GM19452 (cell line): Measurements from ENCODE around the gene CRHR2.

Experiments used
- ATAC-seq: cut with Tn5 transposase; IDR thresholded peaks from one replicate; pipeline ENCODE4 v1.9.1; 2021; ENCODE audit not compliant: unreplicated experiment

Gene CRHR2

DNA sequence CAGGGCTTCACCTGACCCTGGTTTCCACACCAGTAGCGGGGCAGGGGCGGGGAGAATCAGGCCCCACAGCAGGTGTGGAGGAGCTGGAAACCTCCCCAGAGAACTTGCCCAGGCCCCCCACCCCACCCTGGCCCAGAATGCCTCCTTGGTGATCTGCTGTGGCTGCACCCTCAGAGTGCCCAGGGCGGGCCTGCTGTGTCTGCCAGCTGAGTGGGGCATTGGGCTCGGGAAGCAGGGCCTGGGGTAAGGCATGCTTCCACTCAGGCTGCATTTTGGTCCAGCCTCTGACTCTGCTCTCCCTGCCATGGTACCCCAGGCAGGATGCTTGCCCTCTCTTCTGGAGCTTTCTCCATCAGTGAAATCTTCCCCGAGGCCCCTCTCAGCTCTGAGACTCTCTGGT, 1.1 kb upstream of the CRHR2 start:
- no peak for ATAC-seq

DNA sequence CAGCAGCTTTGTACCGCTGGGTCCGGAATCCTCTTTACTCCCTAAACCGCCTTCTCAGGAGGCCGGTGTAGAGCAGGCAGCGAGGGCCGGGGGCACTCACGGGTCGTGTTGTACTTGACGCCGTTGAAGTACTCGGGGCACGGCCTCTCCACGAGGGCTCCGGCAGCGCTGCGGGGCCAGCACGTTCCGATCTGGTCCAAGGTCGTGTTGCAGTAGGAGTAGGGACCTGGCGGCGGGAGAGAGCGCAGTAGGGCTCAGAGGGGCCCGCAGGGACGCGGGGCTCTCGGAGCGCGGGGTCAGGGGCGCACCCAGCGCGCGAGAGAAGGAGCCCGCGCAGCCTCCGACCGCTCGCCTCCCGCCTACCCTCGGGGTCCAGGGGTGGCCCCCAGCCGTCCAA, 443 bp downstream of the CRHR2 start:
- ATAC-seq = no peak

DNA sequence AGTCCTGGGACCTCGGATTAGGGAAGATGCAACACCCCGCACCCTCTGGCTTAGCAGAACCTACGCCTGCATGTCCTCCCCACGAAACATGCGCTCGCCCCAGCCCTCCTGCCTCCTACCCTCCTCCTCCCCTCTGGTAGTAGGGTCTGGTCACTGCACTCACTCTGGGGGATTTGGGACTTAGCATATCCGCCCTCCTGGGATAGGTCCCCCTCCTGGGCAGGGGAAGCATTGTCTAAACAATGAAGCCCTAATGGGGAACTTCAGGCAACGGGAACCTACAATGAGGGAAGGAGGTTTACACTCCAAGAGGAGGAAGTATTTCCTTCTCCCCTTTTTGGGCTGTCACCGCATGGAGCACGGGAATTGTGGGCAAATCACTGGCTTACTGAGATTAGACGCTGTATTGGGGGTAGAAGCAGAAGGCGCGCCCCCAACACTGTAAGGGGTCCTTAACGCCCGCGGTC, 892 bp downstream of the CRHR2 start:
- no peak for ATAC-seq

DNA sequence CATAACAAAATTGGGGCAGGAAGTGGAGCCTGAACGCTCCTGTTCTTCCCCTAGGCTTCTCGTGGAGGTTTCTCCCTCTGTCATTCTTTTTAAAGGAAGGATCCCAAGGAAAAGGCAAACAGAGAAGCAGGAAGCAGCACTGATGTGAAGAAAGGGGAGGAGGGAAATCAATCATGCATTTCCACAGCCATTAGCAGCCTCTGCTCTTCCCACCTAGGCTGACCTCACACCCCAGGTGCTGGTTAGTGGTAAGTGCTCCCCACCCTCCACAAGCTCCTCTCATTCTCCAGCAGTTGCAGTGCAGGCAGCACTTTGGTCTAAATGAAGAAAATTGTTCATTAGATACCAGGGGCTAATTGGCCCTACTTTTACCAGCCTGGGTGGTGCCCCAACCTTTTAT, 2.6 kb downstream of the CRHR2 start:
- ATAC-seq = no peak

DNA sequence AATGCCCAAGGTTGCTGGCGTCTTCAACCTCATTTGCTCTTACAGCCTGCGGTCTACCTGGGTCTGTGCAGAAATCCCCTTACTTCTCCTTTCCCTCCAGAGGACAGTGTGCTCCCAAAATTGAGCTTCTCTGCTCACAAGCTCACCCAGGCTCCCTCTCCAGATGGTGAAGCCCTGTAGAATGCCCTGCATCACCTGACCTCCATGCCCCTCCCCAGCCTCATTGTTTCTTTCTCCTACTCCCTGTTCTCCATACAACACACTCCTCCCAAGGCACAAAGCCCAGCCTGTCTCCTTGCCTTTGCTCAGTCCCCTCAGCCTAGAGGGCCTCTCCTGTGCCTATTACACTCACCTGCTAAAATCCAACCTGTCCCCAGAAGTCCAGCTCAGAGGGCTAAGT, 3.5 kb downstream of the CRHR2 start:
- no peak for ATAC-seq

DNA sequence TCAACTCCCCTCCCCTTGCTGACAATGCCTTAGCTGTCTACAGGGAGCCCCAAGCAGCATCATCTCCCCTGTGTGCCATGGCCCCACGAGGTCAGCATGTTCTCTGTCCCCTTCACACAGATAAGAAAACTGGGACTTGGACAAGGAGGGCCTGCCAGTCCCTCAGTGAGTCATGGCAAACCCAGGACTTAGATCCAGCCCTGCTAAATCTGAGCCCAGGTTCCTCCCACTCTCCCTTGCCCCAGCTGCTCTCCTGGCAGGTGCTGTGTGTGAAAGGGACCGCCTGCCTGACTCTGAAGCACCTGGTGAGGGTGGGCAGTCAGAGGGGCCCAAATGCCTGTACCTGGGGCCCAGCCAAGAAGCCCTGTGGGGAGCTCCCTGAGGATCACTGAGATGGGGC, 7.4 kb downstream of the CRHR2 start:
- ATAC-seq = no peak

DNA sequence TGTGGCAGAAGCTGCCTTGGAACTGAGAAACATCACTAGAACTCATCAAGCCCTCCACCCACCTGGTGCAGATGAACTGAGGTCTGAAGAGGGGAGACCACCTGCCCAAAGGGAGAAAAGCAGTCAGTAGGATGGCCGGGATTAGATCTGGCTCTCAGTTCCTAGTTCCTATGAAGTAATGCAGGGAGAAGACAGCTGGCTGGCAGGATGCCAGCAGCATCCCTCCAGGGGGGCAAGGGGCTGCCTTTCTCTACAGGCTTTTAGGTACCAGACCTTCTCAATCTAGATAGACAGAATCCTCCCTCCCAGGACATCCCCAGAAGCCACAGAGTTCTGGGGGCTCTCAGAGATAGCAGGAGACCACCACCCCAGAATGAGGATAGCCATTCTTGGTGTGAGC, 7.8 kb downstream of the CRHR2 start:
- ATAC-seq = no peak

DNA sequence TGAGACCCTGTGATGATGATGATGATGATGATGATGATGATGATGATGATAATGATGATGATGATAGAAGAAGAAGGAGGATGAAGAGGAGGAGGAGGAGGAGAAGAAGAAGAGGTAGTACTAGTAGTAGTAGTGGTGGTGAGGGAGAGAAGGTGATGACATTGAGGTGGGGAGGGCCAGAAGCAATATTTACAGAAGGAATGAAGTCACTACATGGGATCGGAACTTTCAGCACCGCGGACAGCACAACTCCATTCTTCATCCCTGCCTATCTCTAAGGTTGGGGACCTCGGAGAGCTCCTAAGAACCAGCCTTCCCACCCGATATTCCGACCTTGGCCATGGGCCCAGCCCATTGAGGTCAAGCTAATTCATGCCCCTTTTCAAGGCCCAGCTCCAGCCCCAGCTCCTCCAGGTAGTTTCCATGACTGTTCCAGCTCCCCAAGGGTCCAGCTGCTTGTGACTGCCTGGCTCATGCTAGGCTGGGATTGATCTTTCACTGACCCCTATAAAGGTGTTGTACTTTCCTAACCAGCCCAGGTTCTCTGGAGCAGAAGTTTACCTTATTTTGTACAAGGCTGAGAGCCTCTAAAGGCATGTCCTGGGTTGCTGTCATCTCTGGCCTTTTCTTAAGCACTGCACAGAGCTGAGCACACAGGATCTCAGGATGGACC, 10.3 kb downstream of the CRHR2 start:
- no peak for ATAC-seq

DNA sequence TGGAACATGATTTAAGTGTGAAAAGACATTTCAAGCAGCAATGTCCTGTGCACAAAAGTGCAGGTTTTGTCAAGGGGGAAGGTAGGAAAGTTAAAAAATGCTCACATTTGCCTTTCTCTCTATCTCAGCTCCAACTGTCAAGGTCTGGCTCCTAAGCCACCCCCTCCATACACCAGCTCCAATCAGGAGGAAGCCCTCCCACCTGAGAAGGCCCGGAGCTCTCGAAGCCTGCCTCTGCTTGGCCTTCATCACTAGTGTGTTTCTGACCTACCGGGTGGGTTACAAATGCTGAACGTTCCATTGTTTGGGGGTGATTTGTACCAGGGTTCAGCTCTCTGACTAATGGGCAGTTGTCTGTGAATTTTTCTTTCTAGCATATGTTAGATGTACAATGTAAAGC, 14.2 kb downstream of the CRHR2 start:
- no peak for ATAC-seq

DNA sequence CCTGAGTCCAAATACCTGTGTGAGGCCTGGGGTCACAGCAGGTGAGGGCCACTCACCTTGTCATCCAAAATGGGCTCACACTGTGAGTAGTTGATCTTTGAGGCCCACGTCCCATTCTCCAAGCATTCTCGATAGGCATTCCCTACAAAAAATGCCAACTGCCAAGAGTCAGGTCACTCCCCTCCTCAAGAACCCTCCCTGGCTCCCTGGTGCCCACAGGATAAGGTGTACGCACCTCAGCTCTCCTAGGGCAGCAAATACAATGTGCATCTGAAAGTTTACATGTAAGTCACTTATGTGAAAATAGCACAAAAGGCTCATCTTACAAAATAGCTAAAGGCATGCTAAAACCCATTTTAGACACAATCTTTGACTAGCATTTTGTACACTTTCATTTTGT, 15.1 kb downstream of the CRHR2 start:
- ATAC-seq = no peak

DNA sequence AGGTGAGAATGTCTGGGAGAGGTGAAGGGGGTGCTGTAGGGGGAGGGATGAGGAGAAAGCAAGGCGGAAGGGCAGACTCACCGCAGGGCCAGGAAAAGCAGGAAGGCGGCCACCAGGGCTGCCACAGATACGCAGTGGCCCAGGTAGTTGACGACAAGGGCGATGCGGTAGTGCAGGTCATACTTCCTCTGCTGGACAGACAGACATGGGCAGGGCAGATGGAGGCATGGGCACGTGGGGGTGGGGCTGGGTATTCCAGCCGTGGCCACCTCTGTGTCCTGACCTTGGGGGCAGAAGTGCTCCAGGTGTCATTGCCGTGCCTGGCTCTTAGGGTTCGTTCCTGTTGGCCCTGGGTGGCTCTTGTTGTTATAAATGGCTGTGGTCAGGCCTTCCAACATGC, 16.8 kb downstream of the CRHR2 start:
- no peak for ATAC-seq

DNA sequence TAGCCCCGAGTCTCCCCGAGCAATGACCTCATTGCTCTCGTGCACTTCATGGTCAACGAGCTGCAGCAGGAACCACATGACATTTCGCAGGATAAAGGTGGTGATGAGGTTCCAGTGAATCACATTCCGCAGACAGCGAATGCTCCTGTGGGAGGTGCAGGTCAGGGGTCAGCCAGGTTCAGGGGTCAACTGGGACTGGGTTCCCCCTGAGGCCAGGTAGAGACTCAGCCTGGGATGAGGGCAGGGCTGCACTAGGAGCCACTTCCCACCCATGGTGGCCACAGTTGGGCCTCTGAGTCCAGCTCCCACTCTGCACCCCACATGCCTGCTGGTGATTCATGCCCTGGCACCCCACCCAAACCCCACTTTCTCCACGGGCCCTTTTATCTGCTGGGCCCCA, 17.2 kb downstream of the CRHR2 start:
- no peak for ATAC-seq

DNA sequence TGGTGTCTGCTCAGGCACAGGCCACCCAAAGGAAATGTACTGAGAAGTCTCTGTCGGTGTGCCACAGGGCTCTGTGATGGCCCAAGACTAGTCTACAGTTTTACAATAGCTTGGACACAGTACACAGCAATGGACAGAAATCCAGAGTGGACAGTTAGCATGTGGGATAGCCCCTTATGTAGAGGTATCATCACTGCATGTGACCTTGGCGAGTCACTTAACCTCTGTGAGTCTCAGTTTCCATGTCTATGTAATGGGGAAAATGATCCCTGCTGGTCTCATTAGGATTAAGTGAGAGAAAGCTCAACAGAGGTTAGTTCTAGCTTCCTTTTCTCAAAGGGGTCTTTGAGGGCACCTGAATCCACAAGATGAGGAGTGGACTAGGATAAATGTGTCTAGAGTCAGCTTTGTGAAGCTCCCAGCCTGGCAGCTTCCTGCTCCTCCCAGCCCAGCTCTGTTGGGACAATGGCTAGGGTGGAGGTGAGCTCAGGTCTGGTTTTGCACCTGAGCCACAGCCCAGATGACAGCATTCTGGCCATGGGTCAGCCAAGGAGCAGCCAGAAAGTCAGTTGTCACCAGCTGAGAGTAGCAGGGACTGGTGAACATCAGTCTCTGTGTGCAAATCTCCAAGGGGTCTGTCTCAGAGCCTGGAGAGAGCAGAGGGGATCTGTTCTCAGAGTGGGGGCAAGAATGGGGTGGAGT, 17.9 kb downstream of the CRHR2 start:
- ATAC-seq = no peak

DNA sequence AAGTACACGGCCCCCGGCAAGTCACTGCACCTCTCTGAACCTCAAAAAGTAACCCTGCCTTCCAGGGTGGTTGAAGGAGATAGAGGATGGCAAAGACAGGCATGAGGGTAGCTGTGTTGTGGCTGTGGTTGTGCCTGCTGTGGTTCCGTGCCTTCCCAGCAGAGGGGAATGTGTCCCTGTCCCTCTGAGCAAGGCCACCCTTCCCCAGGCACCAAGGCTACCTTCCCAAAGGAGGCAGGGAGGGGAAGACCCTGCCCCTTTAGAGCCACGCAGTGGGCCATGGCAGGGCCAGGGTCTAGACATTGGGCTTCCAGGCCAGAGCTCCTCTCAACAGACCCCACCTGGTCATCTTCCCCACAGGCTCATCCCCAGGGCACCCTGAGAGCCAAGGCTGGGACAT, 18.8 kb downstream of the CRHR2 start:
- no peak for ATAC-seq

DNA sequence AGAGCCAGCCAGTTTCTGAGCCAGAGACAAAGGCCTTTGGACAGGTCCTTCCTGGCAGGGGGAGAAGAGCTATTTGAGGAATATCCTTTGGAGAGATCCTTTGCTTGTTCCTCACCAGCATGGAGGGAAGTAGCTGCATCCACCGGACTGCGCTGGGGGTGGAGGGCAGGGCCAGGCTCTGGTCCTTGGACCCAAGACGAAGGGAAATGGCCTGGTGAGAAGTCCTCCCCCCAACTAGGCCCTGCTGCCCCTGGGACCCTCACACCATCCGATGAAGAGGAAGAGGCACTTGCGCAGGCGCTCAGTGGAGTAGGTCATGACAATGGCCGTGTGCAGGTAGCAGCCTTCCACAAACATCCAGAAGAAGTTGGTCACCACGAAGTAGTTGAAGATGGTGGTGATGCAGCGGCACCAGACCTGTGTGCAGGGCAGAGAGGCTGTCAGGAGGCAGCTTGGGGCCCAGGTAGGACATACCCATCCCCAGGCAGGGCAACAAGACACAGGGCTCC, 19.8 kb downstream of the CRHR2 start:
- ATAC-seq = no peak

DNA sequence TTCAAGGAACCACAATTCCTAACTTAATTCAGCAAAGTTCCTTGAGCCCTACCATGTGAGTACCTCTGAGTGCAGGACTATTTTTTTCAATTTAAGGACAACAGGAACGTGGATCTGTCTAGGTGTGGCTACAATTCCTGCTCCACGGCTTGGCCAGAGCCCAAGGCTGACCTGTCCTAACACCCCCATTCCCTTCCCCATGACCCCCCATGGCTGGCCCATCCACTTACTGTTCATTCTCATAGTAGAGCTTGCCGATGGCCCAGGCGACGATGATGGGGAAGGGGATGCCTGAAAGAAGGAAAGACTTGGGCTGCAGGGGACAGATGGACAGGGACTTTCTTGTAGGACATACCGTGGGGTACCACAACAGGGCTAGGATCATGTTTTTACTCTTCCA, 20.3 kb downstream of the CRHR2 start:
- no peak for ATAC-seq

DNA sequence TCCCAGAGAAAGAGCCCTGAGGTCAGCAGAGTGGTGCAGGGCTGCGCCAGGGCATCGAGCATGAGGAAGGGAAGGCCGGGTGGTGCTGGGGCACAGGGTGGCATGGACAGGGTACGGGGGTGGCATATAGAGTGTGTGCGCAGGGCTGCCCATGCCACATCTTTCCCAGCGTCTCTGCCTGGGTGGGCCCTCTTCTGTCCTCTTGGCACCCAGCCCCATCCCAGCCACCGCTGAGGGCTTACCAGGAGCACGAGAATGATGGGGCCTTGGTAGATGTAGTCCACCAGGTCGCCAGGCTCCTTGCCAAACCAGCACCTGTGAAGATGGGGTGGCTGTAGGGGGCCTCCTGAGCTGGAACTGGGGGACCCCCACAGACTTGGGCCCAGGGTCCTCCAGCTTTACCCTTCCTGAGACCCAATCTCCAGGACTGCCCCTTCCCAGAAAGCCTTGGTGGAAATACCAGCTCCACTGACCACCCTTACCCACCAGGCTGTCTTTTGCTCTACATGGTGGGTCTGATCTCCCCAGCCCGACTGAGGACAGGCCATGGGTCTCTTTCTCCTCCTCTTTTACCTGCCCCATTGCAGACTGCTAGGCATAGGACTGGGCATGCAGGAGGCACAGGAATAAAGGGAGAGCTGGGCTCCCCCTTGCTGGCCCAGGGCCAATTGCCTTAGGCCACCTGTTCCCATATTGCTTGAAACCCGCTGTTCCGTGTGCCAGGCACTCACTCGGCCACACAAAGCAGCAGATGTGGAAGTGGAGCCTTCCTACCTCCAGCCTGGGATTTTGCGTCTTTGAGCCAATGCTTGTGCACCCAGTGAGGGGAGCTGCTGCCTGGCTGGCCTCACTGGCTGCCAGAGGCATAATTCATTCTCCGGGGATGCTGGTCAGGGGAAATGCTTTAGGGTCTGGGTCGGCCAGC, 21.7 kb downstream of the CRHR2 start:
- no peak for ATAC-seq

DNA sequence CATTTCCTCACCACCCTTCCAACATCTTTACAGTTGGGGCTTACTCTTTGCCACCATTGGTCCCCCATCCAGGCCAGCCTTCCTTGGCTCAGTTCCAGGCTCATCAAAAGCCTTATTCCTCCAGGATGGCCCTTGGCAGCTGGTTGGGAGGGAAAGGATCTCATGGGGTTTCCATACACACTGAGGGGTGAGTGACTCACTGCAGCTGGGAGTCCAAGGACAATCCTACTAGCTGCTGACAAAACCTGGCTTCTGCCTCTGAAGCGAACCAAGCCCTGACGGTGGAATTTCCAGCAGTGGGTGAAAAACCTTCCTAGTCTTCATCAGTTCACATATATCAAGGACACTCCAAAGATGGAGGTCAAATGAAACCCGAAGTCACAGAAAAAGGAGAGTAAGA, 22.9 kb downstream of the CRHR2 start:
- ATAC-seq = no peak

DNA sequence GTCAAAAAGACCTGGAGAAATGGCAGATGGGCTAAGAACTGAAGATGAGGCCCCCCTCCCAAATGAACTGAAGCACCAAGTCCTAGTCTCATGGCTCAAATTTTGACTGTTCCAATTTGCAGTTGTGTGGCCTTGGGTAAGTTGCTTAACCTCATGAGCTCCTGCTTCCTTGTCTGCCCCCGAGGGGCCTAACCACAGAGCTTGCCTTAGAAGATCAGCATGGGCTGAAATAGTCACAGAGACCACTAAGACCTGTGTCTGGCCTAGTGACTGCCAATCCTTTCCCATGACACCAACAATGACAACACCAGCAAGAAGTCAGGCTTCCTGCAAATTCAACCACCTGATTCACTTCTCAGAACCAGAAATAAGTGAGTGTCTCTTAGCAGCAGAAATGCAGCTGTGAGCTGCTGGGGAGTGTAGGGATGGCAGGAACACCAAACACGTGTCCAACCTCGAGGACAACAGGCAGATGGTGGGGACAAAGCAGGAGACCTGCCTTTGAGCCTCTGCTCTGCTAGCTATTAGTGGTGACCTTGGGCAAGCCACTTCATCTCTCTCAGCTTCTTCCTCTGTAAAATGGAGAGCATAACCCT, 23.7 kb downstream of the CRHR2 start:
- ATAC-seq = no peak

DNA sequence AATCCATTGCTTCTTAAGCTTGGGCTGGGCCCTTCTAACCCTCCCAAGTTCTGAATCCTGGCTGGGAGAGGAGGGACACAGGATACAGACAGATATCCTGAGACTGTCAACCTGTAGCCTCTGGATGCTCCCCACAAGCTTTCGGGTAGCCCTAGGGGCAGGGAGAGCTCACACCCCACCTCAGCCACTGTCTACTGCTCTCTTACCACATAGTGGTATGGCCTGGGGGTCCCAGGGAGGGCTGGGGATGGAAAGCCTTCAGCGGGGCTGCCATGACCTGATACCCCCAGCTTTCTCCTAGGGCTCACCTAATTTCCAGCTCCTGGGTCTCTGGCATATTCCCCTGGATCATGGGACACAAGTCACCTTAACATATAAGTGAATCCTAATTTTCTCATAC, 25.1 kb downstream of the CRHR2 start:
- no peak for ATAC-seq
